ENCODE results near the gene ZC3HAV1. TPM values are rescaled to one million over a fixed set of nuclear protein-coding genes. Genes with fewer than 3 reads are reported as not detected.
"Not testable (repeated sequence)": the region's sequence is repeated elsewhere in the genome, so short reads cannot be mapped to it uniquely, and the experiment has no call there.

Gene ZC3HAV1
- total and polyA plus RNA-seq, 10 of the 15 experiments (the other 5 are each of a cell fraction or from before 2014, with no cell fraction given), result 18.5 to 55.3 (median 44.7) TPM

GRCh38 chr7:139125657-139126056 lies 16.1 kb upstream of the ZC3HAV1 start:
- Histone ChIP-seq H3K27me3 (replicated peaks in 1 of 2; ENCODE audit: control insufficient read depth in 2 of 2, insufficient read depth in 2 of 2, low read length in 1 of 2) (no peaks in the 10 kb centered on the region), H3K9ac (ENCODE audit: control insufficient read depth, insufficient read depth, low read length) (no peak overlapping the region), H3K79me2 (ENCODE audit: control insufficient read depth, insufficient read depth, low read length) (no peaks in the 10 kb centered on the region), H3K4me3 (no peak overlapping the region), H3K27ac (ENCODE audit: control insufficient read depth, insufficient read depth) (no peak overlapping the region), H3K4me2 (ENCODE audit: control insufficient read depth, insufficient read depth) (no peak overlapping the region), H2AFZ (ENCODE audit: control insufficient read depth, low read depth, low read length) (no peak overlapping the region), H3K4me1 (ENCODE audit: control insufficient read depth, insufficient read depth, low read length) (peaks cover 19% of the 10 kb centered on the region), H3K36me3 (ENCODE audit: control insufficient read depth in 2 of 2, insufficient read depth in 2 of 2, low read length in 1 of 2) (no peaks in the 10 kb centered on the region), H4K20me1 (ENCODE audit: control insufficient read depth, insufficient read depth) (no peaks in the 10 kb centered on the region), H3K9me3 (replicated peaks; ENCODE audit: control insufficient read depth, insufficient read depth, low read length) (peaks cover 2% of the 10 kb centered on the region; the same call in 1 of the 3 replicates)
- intact Hi-C loops (cut with micrococcal nuclease; ENCODE audit: unreplicated experiment), result no loop called here
- ATAC-seq, result peak; percentile 12; the same call in 2 of the 3 replicates
- no peak for DNase-seq (ENCODE audit: low read depth, low spot score)
- CTCF ChIA-PET, result interaction anchor here (1.4 kb wide), 2 partner anchors 21 to 31 kb away, joined by 5 read pairs; no protein-coding TSS in a partner anchor
- in situ Hi-C loops (cut with MboI), result no loop called here
- POLR2A ChIA-PET, result no interaction called here
- no TSS peak for BruUV-seq (replicated peaks)
- TF ChIP-seq NFYB (IDR thresholded peaks at IDR 0.05; ENCODE audit: insufficient read depth, low read depth, low read length) (no peak), SREBF1 (IDR thresholded peaks at IDR 0.05; ENCODE audit: low read length) (no peak), E2F4 (IDR thresholded peaks at IDR 0.05; ENCODE audit: low read depth, low read length) (no peak), MAX (IDR thresholded peaks at IDR 0.05; ENCODE audit: low read depth, low read length) (no peak), SIN3A (IDR thresholded peaks at IDR 0.05; ENCODE audit: low read depth, low read length) (no peak), E4F1 (IDR thresholded peaks at IDR 0.05; ENCODE audit: borderline replicate concordance, partially characterized antibody) (no peak), EZH2 (IDR thresholded peaks at IDR 0.05; ENCODE audit: borderline replicate concordance, control insufficient read depth, low read depth, low read length) (no peak), ZNF217 (IDR thresholded peaks at IDR 0.05) (no peak), RFX5 (IDR thresholded peaks at IDR 0.05; ENCODE audit: low read depth, low read length) (no peak), CBX5 (IDR thresholded peaks at IDR 0.05; ENCODE audit: low read depth) (no peak), ZBED1 (IDR thresholded peaks at IDR 0.05; ENCODE audit: borderline replicate concordance) (no peak)
- FAIRE-seq, result no peak
- WGBS (ENCODE audit: insufficient coverage, insufficient replicate concordance, low lambda C conversion rate, missing lambda C conversion rate), result 98% methylated on average over 7 of the region's 7 CpGs
- RAD21 ChIA-PET (ENCODE audit: unreplicated experiment), result interaction anchor here (0.7 to 1.2 kb wide), 3 partner anchors 9 to 240 kb away, joined by 3 read pairs; no protein-coding TSS in a partner anchor
- SMC1A ChIA-PET (ENCODE audit: uncharacterized antibody, unreplicated experiment), result interaction anchor here (2.2 to 2.7 kb wide), 2 partner anchors 8 to 30 kb away, joined by 7 to 12 read pairs; a partner anchor contains a TSS

GRCh38 chr7:139124995-139125394 lies 15.5 kb upstream of the ZC3HAV1 start:
- H3K9me3 ChIP-seq (replicated peaks; ENCODE audit: control insufficient read depth, insufficient read depth, low read length); H3K36me3 ChIP-seq (ENCODE audit: control insufficient read depth in 2 of 2, insufficient read depth in 2 of 2, low read length in 1 of 2); H3K4me3 ChIP-seq; H4K20me1 ChIP-seq (ENCODE audit: control insufficient read depth, insufficient read depth); H3K9ac ChIP-seq (ENCODE audit: control insufficient read depth, insufficient read depth, low read length); FAIRE-seq; H3K79me2 ChIP-seq (ENCODE audit: control insufficient read depth, insufficient read depth, low read length); intact Hi-C loops (cut with micrococcal nuclease; ENCODE audit: unreplicated experiment); DNase-seq (ENCODE audit: low read depth, low spot score); H3K4me2 ChIP-seq (ENCODE audit: control insufficient read depth, insufficient read depth); in situ Hi-C loops (cut with MboI); H3K27ac ChIP-seq (ENCODE audit: control insufficient read depth, insufficient read depth); H3K27me3 ChIP-seq (replicated peaks in 1 of 2; ENCODE audit: control insufficient read depth in 2 of 2, insufficient read depth in 2 of 2, low read length in 1 of 2); ATAC-seq; H2AFZ ChIP-seq (ENCODE audit: control insufficient read depth, low read depth, low read length); BruUV-seq (replicated peaks): not testable (repeated sequence)
- H3K4me1 ChIP-seq (ENCODE audit: control insufficient read depth, insufficient read depth, low read length), result peaks cover 19% of the 10 kb centered on the region
- RAD21 ChIA-PET (ENCODE audit: unreplicated experiment), result interaction anchor here (0.7 kb wide), 1 partner anchor 8 kb away, joined by 3 read pairs; no protein-coding TSS in a partner anchor
- CTCF ChIA-PET, result interaction anchor here (0.6 to 1.4 kb wide), 3 partner anchors 20 to 31 kb away, joined by 3 to 5 read pairs (median 5); no protein-coding TSS in a partner anchor
- POLR2A ChIA-PET, result interaction anchor here (0.6 to 0.7 kb wide), 2 partner anchors 9 to 81 kb away, joined by 5 to 9 read pairs; no protein-coding TSS in a partner anchor
- 76% methylated on average over 3 of the region's 3 CpGs for WGBS (ENCODE audit: insufficient coverage, insufficient replicate concordance, low lambda C conversion rate, missing lambda C conversion rate)
- SMC1A ChIA-PET (ENCODE audit: uncharacterized antibody, unreplicated experiment), result interaction anchor here (1.1 to 2.7 kb wide), 4 partner anchors 9 to 108 kb away, joined by 3 to 12 read pairs (median 5); a partner anchor contains a TSS

Data from GM12878 (cell line).